ENCODE results near the gene EDAR.

Gene EDAR

GRCh38 chr2:109013051-109013450 lies 24.0 kb upstream of the EDAR start:
- Histone ChIP-seq H3K36me3 (ENCODE audit: insufficient read depth, low read length) (no peaks in the 10 kb centered on the region), H3K9me3 (ENCODE audit: low read depth, low read length) (no peaks in the 10 kb centered on the region), H3K9ac (ENCODE audit: insufficient read length) (no peak overlapping the region), H3K4me3 (no peak overlapping the region), H3K27ac (no peak overlapping the region)
- TF ChIP-seq FOXP2 (optimal IDR thresholded peaks at IDR 0.05; ENCODE audit: control extremely low read depth, extremely low read length, insufficient read depth) (no peak), EZH2 (IDR thresholded peaks at IDR 0.05) (no peak), POLR2AphosphoS5 (IDR thresholded peaks at IDR 0.05; ENCODE audit: borderline replicate concordance, low read depth, low read length) (no peak)
- DNase-seq (ENCODE audit: low read depth, low spot score) = no peak

- Histone ChIP-seq H3K27ac (no peak overlapping the region), H3K36me3 (ENCODE audit: insufficient read depth, low read length) (no peaks in the 10 kb centered on the region), H3K9ac (ENCODE audit: insufficient read length) (no peak overlapping the region), H3K4me3 (no peak overlapping the region), H3K9me3 (ENCODE audit: low read depth, low read length) (no peaks in the 10 kb centered on the region)
- TF ChIP-seq EZH2 (IDR thresholded peaks at IDR 0.05) = no peak
- TF ChIP-seq POLR2AphosphoS5 (IDR thresholded peaks at IDR 0.05; ENCODE audit: borderline replicate concordance, low read depth, low read length) = no peak
- no peak for TF ChIP-seq FOXP2 (optimal IDR thresholded peaks at IDR 0.05; ENCODE audit: control extremely low read depth, extremely low read length, insufficient read depth)
- DNase-seq (ENCODE audit: low read depth, low spot score) = no peak
Observed at GRCh38 chr2:109009920-109010610, 21.0 kb upstream of the EDAR start.

- TF ChIP-seq EZH2 (IDR thresholded peaks at IDR 0.05) (no peak), POLR2AphosphoS5 (IDR thresholded peaks at IDR 0.05; ENCODE audit: borderline replicate concordance, low read depth, low read length) (no peak), FOXP2 (optimal IDR thresholded peaks at IDR 0.05; ENCODE audit: control extremely low read depth, extremely low read length, insufficient read depth) (no peak)
Observed at GRCh38 chr2:109006971-109007370, 18.0 kb upstream of the EDAR start.

GRCh38 chr2:109005686-109006204 lies 16.7 kb upstream of the EDAR start:
- no peaks in the 10 kb centered on the region for H3K9me3 ChIP-seq (ENCODE audit: low read depth, low read length)

More at GRCh38 chr2:109006971-109007370, 18.0 kb upstream of the EDAR start:
- Histone ChIP-seq H3K27ac (no peak overlapping the region), H3K9me3 (ENCODE audit: low read depth, low read length) (no peaks in the 10 kb centered on the region), H3K4me3 (no peak overlapping the region), H3K36me3 (ENCODE audit: insufficient read depth, low read length) (no peaks in the 10 kb centered on the region), H3K9ac (ENCODE audit: insufficient read length) (no peak overlapping the region)
- no peak for DNase-seq (ENCODE audit: low read depth, low spot score)

GRCh38 chr2:109001201-109001600 lies 12.2 kb upstream of the EDAR start:
- H3K9me3 ChIP-seq (ENCODE audit: low read depth, low read length) = no peaks in the 10 kb centered on the region
- TF ChIP-seq EZH2 (IDR thresholded peaks at IDR 0.05) = no peak
- no peak for TF ChIP-seq FOXP2 (optimal IDR thresholded peaks at IDR 0.05; ENCODE audit: control extremely low read depth, extremely low read length, insufficient read depth)
- TF ChIP-seq POLR2AphosphoS5 (IDR thresholded peaks at IDR 0.05; ENCODE audit: borderline replicate concordance, low read depth, low read length) = no peak
- no peak overlapping the region for H3K4me3 ChIP-seq
- no peak overlapping the region for H3K9ac ChIP-seq (ENCODE audit: insufficient read length)
- DNase-seq (ENCODE audit: low read depth, low spot score) = no peak
- H3K36me3 ChIP-seq (ENCODE audit: insufficient read depth, low read length) = no peaks in the 10 kb centered on the region
- no peak overlapping the region for H3K27ac ChIP-seq

More at GRCh38 chr2:109005686-109006204, 16.7 kb upstream of the EDAR start:
- no peak overlapping the region for H3K9ac ChIP-seq (ENCODE audit: insufficient read length)
- H3K27ac ChIP-seq = no peak overlapping the region
- TF ChIP-seq FOXP2 (optimal IDR thresholded peaks at IDR 0.05; ENCODE audit: control extremely low read depth, extremely low read length, insufficient read depth) = no peak
- TF ChIP-seq POLR2AphosphoS5 (IDR thresholded peaks at IDR 0.05; ENCODE audit: borderline replicate concordance, low read depth, low read length) = no peak
- no peaks in the 10 kb centered on the region for H3K36me3 ChIP-seq (ENCODE audit: insufficient read depth, low read length)
- no peak overlapping the region for H3K4me3 ChIP-seq
- no peak for DNase-seq (ENCODE audit: low read depth, low spot score)

- H3K9ac ChIP-seq (ENCODE audit: insufficient read length) = no peak overlapping the region
- DNase-seq (ENCODE audit: low read depth, low spot score) = no peak
- TF ChIP-seq FOXP2 (optimal IDR thresholded peaks at IDR 0.05; ENCODE audit: control extremely low read depth, extremely low read length, insufficient read depth) (no peak), POLR2AphosphoS5 (IDR thresholded peaks at IDR 0.05; ENCODE audit: borderline replicate concordance, low read depth, low read length) (no peak), EZH2 (IDR thresholded peaks at IDR 0.05) (no peak)
- no peak overlapping the region for H3K4me3 ChIP-seq
- H3K36me3 ChIP-seq (ENCODE audit: insufficient read depth, low read length) = no peaks in the 10 kb centered on the region
- no peak overlapping the region for H3K27ac ChIP-seq
- no peaks in the 10 kb centered on the region for H3K9me3 ChIP-seq (ENCODE audit: low read depth, low read length)
Observed at GRCh38 chr2:109000738-109001137, 11.7 kb upstream of the EDAR start.

- Histone ChIP-seq H3K9me3 (ENCODE audit: low read depth, low read length) (no peaks in the 10 kb centered on the region), H3K4me3 (no peak overlapping the region), H3K36me3 (ENCODE audit: insufficient read depth, low read length) (no peaks in the 10 kb centered on the region), H3K9ac (ENCODE audit: insufficient read length) (no peak overlapping the region), H3K27ac (no peak overlapping the region)
- no peak for TF ChIP-seq POLR2AphosphoS5 (IDR thresholded peaks at IDR 0.05; ENCODE audit: borderline replicate concordance, low read depth, low read length)
- TF ChIP-seq FOXP2 (optimal IDR thresholded peaks at IDR 0.05; ENCODE audit: control extremely low read depth, extremely low read length, insufficient read depth) = no peak
- TF ChIP-seq EZH2 (IDR thresholded peaks at IDR 0.05) = no peak
- DNase-seq (ENCODE audit: low read depth, low spot score) = no peak
Observed at GRCh38 chr2:108998911-108999310, 9.9 kb upstream of the EDAR start.

GRCh38 chr2:108994178-108994577 lies 5.2 kb upstream of the EDAR start:
- H3K9ac ChIP-seq (ENCODE audit: insufficient read length) = no peak overlapping the region
- DNase-seq (ENCODE audit: low read depth, low spot score) = no peak
- no peaks in the 10 kb centered on the region for H3K9me3 ChIP-seq (ENCODE audit: low read depth, low read length)
- H3K27ac ChIP-seq = no peak overlapping the region
- no peaks in the 10 kb centered on the region for H3K36me3 ChIP-seq (ENCODE audit: insufficient read depth, low read length)
- TF ChIP-seq POLR2AphosphoS5 (IDR thresholded peaks at IDR 0.05; ENCODE audit: borderline replicate concordance, low read depth, low read length) (no peak), FOXP2 (optimal IDR thresholded peaks at IDR 0.05; ENCODE audit: control extremely low read depth, extremely low read length, insufficient read depth) (no peak)
- no peak overlapping the region for H3K4me3 ChIP-seq

All from SK-N-MC (cell line).